Activated T-helper 1 cell treated with anti-CD3 and anti-CD28 coated beads, Interleukin-12 subunit alpha, Interleukin-12 subunit beta, Interleukin-2, Interleukin-4 antibody, amounts not matched to agents 30 ng/mL and 10 ng/mL and 1 ng/mL, durations not matched to agents 14 hours and 24 hours and 36 hours (primary cell): ENCODE results near the gene CHKA. TPM values are rescaled to one million over a fixed set of nuclear protein-coding genes. Genes with fewer than 3 reads are reported as not detected.

Experiments used
- DNase-seq: peaks from one replicate; pipeline ENCODE4 v3.0.0; 2021; ENCODE audit warnings: low spot score
- H3K27ac Mint-ChIP-seq: one replicate; pipeline ENCODE4 v1.8.0; 2021; ENCODE audit warnings: mild to moderate bottlenecking, mixed read lengths
- H3K27me3 Mint-ChIP-seq: one replicate; pipeline ENCODE4 v1.8.0; 2022; ENCODE audit warnings: mild to moderate bottlenecking, moderate library complexity, mixed read lengths; ENCODE audit not compliant: insufficient read depth
- H3K36me3 Mint-ChIP-seq: one replicate; pipeline ENCODE4 v1.8.0; 2021; ENCODE audit warnings: low read depth, mixed read lengths
- H3K4me1 Mint-ChIP-seq: one replicate; pipeline ENCODE4 v1.8.0; 2021; ENCODE audit warnings: low read depth, mixed read lengths
- H3K4me3 Mint-ChIP-seq: one replicate; pipeline ENCODE4 v1.8.0; 2021; ENCODE audit warnings: mild to moderate bottlenecking, moderate library complexity, mixed read lengths
- H3K9me3 Mint-ChIP-seq: one replicate; pipeline ENCODE4 v1.8.0; 2021; ENCODE audit warnings: mixed read lengths
- intact Hi-C: fragments of 100-400 bp; cut with micrococcal nuclease; formaldehyde crosslinking; loops from one replicate; pipeline ENCODE4 v1.15.1; 2024
- total RNA-seq: library from RNA; stranded (reverse); gene quantifications from 2 replicates; pipeline ENCODE4 v1.2.3, GENCODE V29; 2022

The CHKA gene
- total RNA-seq, 1 donor from 2014 or later = 13.7 TPM

- Mint-ChIP-seq H3K4me3 (no peak overlapping the region), H3K4me1 (no peaks in the 10 kb centered on the region), H3K27ac (no peak overlapping the region), H3K27me3 (peaks cover 4% of the 10 kb centered on the region), H3K9me3 (no peaks in the 10 kb centered on the region), H3K36me3 (no peaks in the 10 kb centered on the region)
- intact Hi-C loops = no loop called here
- no peak for DNase-seq
Observed at GRCh38 chr11:68020575-68020974, 100.6 kb downstream of the CHKA start.

GRCh38 chr11:68019486-68019885 lies 101.7 kb downstream of the CHKA start:
- H3K27ac Mint-ChIP-seq = no peak overlapping the region
- intact Hi-C loops = no loop called here
- no peaks in the 10 kb centered on the region for H3K9me3 Mint-ChIP-seq
- no peak for DNase-seq
- H3K4me1 Mint-ChIP-seq = no peaks in the 10 kb centered on the region
- no peaks in the 10 kb centered on the region for H3K36me3 Mint-ChIP-seq
- no peak overlapping the region for H3K4me3 Mint-ChIP-seq
- peaks cover 2% of the 10 kb centered on the region for H3K27me3 Mint-ChIP-seq

DNA sequence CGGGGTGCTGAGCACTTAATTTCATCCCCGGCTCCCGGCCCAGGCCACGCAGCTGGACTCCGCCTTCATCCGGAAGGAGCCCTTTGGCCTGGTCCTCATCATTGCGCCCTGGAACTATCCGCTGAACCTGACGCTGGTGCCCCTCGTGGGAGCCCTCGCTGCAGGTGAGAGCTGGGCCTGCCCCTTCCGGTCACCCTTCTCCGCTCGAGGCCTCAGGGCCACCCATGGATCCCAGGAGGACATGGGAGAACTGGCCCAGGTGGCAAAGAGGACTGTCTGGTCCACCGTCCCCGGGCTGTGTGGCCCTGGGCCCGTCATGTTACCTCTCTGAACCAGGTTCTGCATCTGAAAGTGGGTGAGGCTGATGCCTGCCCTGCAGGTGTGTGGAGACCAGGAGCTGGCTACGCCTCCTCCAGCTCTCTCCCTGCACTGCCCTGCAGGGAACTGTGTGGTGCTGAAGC lies 102.4 kb downstream of the CHKA start:
- intact Hi-C loops = no loop called here
- no peak for DNase-seq
- no peak overlapping the region for H3K27ac Mint-ChIP-seq
- no peak overlapping the region for H3K4me3 Mint-ChIP-seq
- H3K36me3 Mint-ChIP-seq = no peaks in the 10 kb centered on the region
- H3K4me1 Mint-ChIP-seq = no peaks in the 10 kb centered on the region
- H3K9me3 Mint-ChIP-seq = no peaks in the 10 kb centered on the region
- no peaks in the 10 kb centered on the region for H3K27me3 Mint-ChIP-seq

DNA sequence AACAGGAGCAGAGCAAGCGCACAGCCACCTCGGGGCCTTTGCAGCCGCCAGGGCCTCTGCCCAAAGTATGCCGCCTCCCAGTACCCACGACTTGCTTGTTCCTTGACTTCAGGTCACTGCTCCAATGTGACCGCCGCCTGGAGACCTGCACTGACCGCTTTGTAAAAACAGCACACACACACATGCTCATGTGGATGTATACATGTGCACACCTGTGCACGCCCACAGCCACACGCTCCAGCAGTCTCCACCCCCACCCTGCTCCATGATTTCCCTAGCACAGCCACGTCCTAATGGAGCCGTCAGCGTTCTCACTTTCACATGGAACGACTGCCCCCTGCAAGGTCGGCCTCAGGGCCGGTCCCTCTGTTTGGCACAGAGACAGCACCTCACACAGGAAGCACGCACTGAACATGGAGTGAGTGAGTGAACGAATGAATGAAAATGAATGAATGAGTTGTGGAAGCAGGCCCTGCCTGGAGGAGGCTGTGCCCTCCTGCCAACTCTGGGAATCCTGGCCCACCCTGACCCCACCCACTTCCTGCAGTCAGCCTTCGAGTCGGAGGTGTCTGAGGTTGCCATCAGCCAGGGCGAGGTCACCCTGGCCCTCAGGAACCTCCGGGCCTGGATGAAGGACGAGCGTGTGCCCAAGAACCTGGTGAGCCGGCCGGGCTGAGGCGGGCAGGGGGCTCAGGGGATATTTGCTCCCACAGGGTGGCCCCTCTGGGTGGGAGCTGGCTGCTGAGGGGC lies 103.0 kb downstream of the CHKA start:
- intact Hi-C loops = no loop called here
- no peak for DNase-seq
- Mint-ChIP-seq H3K4me1 (no peaks in the 10 kb centered on the region), H3K9me3 (no peaks in the 10 kb centered on the region), H3K27me3 (no peaks in the 10 kb centered on the region), H3K4me3 (no peak overlapping the region), H3K27ac (no peak overlapping the region), H3K36me3 (no peaks in the 10 kb centered on the region)

- Mint-ChIP-seq H3K9me3 (no peaks in the 10 kb centered on the region), H3K27ac (no peak overlapping the region), H3K27me3 (no peaks in the 10 kb centered on the region), H3K4me1 (no peaks in the 10 kb centered on the region), H3K4me3 (no peak overlapping the region), H3K36me3 (no peaks in the 10 kb centered on the region)
- intact Hi-C loops = no loop called here
- DNase-seq = no peak
Observed at GRCh38 chr11:68016904-68017817, 104.0 kb downstream of the CHKA start.

DNA sequence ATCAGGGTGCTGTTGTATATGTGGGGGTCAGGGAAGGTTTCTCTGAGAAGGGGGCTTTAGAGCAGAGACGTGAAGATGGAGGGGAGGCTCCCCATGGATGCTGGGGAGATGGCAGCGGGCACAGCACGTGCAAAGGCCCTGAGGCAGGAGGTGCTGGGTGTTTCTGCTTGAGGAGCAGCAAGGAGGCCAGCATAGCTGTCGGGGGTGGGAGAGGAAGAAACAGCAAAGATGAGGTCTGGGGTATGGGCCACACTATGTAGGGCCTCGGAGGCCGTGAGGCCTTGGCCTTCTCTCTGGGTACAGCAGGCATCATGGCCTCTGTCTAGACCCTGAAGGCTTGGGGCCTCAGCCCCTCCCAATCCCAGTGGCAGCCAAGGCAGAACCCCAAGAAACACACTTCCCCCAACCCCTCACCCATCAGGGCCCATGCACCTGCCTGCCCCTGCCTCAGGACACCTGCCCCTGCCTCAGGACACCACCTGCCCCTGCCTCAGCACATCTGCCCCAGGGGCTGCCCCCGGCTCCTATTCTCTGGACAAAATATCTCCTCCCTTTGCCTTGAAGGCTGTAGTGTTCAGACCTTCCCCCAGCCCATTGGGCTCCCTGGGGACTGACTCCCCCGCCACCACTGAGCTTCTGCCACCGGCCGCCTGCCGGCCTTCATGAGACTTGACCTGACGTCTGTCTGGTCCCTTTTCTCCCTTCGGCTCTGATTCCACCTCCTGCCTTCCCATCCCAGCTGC lies 104.9 kb downstream of the CHKA start:
- Mint-ChIP-seq H3K27ac (no peak overlapping the region), H3K27me3 (no peaks in the 10 kb centered on the region), H3K4me3 (no peak overlapping the region), H3K36me3 (no peaks in the 10 kb centered on the region), H3K9me3 (no peaks in the 10 kb centered on the region), H3K4me1 (no peaks in the 10 kb centered on the region)
- intact Hi-C loops = no loop called here
- DNase-seq = no peak

GRCh38 chr11:68015467-68015866 lies 105.7 kb downstream of the CHKA start:
- H3K27me3 Mint-ChIP-seq = no peaks in the 10 kb centered on the region
- H3K27ac Mint-ChIP-seq = no peak overlapping the region
- no peak overlapping the region for H3K4me3 Mint-ChIP-seq
- no peaks in the 10 kb centered on the region for H3K9me3 Mint-ChIP-seq
- H3K36me3 Mint-ChIP-seq = no peaks in the 10 kb centered on the region
- H3K4me1 Mint-ChIP-seq = no peaks in the 10 kb centered on the region
- DNase-seq = no peak
- intact Hi-C loops = no loop called here

GRCh38 chr11:68014947-68015447 lies 106.2 kb downstream of the CHKA start:
- DNase-seq = no peak
- no peak overlapping the region for H3K4me3 Mint-ChIP-seq
- H3K9me3 Mint-ChIP-seq = no peaks in the 10 kb centered on the region
- H3K36me3 Mint-ChIP-seq = no peaks in the 10 kb centered on the region
- H3K27ac Mint-ChIP-seq = no peak overlapping the region
- no peaks in the 10 kb centered on the region for H3K27me3 Mint-ChIP-seq
- intact Hi-C loops = no loop called here
- H3K4me1 Mint-ChIP-seq = no peaks in the 10 kb centered on the region

DNA sequence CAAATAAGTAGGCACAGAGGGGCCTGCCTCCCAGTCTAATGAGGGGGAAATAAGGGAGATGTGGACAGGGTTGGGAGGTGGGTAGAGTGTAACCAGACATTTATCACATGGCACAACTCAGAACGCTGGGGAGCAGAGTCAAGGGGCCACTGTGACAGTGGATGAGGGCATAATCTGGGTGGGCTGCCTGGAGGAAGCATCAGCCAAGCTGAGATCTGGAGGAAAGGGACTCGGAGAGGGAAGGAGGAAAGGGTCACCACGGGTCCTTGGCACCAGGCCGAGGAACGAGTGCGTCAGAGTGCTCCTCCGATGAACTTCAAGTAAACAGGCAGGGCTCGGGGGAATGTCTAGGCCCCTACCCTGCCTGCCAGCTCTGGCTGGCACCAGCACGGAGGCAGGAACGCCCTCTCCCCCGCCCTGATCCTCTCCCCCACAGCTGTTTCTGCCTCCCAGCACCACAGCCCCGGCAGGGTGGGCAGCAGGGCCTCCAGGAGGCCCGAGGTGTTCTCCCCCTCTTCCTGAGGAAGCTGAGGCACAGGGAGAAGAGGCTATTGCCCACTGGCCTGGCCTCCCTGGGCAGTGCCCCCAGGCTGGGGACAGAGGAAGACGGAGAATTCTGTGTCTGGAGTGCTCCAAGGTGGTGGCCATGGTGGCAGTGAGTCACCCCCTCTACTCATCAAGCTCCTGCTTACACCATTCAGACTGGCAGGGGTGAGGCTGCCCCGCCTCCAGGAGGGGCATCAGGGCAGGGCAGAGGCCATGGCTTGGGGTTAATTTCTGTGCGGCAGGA lies 106.8 kb downstream of the CHKA start:
- intact Hi-C loops = no loop called here
- Mint-ChIP-seq H3K36me3 (no peaks in the 10 kb centered on the region), H3K4me1 (peaks cover 3% of the 10 kb centered on the region), H3K27me3 (no peaks in the 10 kb centered on the region), H3K27ac (no peak overlapping the region), H3K4me3 (no peak overlapping the region), H3K9me3 (no peaks in the 10 kb centered on the region)
- DNase-seq = no peak

DNA sequence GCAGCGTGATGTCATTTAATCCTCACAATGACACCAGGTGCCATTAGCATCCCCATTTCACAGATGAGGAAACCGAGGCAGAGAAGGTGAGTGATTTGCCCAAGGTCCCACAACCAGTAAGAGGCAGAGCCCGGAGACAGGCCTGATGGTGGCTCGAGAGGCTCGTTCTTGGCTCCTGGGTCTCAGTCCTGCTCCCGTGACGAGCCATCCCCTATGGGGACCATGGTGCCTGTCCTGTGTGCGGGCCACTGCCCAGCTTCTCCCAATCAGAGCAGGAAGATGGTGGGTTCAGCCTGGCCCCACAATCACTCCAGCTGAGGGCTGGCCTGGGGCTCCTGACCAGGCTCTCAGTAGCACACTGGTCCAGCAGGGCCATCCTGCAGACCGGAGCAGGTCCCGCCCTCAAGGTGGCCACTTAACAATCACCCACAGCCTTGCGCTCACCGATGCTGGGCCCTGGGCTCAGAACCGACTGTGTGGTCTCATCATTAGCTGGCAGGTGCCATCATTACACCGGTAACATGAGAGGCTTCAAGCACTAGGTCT lies 107.5 kb downstream of the CHKA start:
- Mint-ChIP-seq H3K9me3 (no peaks in the 10 kb centered on the region), H3K36me3 (no peaks in the 10 kb centered on the region), H3K4me1 (peaks cover 10% of the 10 kb centered on the region), H3K4me3 (no peak overlapping the region), H3K27me3 (no peaks in the 10 kb centered on the region), H3K27ac (no peak overlapping the region)
- no peak for DNase-seq
- intact Hi-C loops = no loop called here

DNA sequence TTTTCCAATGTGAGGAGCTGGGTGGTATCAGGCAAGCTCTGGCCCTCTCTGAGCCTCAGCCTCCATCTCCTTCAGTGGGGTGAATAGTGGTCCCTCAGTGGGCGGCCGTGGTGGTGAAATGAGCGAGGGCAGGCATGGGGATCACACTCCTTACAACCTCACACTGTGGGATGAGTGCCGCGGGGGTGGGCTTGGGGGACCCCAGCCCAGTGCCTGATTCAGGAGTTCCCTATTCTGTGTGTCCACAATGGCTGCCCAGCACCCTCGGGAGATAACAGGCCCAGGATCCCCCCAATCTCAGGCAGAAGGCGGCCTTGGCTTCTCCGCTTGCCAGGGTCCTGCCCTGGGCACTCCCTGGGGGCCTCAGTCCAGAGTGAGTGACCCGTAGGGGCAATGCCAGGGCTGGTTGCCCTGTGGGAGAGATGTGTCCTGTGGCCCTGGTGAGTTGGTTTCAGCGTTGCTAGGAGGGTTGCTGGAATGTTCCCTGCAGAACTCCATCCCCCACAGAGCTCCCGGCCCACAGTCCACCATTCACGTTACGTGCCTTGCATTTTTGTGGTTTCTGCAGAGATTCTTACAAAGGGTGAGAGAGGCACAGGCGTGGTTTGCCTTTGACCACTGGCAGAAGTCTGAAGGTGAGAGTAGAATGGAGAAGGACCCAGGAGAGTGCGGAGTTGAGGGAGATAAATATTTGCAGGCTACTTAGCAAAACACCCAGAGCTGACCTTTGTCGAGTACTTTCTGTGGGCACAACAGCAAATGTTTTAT lies 108.2 kb downstream of the CHKA start:
- intact Hi-C loops = no loop called here
- no peaks in the 10 kb centered on the region for H3K9me3 Mint-ChIP-seq
- H3K27ac Mint-ChIP-seq = no peak overlapping the region
- peaks cover 10% of the 10 kb centered on the region for H3K4me1 Mint-ChIP-seq
- DNase-seq = no peak
- no peak overlapping the region for H3K4me3 Mint-ChIP-seq
- no peaks in the 10 kb centered on the region for H3K27me3 Mint-ChIP-seq
- H3K36me3 Mint-ChIP-seq = no peaks in the 10 kb centered on the region
